ENCODE measurements around the gene TTC9B. TPM values are rescaled to one million over a fixed set of nuclear protein-coding genes. Genes with fewer than 3 reads are reported as not detected.

Gene TTC9B
- total and polyA plus RNA-seq, 2 of the 13 experiments (the other 11 are each of a cell fraction or from before 2014, with no cell fraction given): not detected

DNA sequence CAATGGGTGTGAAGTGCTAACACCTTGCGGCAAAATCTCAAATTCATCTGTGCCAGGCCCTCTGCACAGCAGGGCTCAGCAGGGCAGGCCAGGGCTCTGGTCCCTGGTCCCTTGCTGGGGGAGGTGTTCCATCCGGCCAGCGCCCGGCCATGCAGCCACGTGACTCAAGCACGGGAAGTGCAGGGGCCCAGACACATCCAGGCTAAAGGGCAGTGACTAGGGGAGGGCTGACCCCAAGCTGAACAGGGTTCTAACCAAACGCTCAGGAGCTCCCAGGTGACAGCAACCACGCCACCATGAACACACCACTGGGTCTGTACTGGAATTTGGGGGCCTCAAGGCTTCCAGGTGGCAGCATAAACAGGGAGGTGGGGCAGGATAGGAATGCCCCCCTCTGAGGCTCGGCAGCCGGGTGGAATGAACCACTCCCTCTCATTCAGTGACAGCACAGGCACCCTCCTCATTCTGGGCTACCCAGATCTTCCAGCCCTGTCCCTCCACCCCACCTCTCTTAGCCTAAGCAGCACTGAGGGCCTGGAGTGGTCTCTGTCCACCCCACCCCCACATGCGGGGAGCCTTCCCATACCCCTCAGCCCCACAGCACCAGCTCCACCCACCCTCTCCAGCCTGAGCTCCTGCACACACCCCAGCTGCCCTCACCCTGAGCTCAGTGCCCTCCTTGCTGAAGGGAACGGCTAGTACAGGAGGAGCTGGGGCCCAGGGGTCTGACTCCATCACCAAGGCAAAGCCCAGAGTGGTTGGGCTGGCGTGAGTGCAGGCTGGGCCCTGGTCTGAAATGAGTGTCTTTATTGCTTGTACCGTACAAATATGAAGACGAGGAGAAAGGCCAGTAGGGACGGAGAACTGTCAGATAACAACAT is 13.6 kb upstream of the TTC9B start (continued):
- TF ChIP-seq, protein P1, sequence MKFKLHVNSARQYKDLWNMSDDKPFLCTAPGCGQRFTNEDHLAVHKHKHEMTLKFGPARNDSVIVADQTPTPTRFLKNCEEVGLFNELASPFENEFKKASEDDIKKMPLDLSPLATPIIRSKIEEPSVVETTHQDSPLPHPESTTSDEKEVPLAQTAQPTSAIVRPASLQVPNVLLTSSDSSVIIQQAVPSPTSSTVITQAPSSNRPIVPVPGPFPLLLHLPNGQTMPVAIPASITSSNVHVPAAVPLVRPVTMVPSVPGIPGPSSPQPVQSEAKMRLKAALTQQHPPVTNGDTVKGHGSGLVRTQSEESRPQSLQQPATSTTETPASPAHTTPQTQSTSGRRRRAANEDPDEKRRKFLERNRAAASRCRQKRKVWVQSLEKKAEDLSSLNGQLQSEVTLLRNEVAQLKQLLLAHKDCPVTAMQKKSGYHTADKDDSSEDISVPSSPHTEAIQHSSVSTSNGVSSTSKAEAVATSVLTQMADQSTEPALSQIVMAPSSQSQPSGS (CRISPR knock-in tag; IDR thresholded peaks at IDR 0.05): peak; percentile 78; the same call in 1 of the 2 replicates
- TF ChIP-seq, protein P2, sequence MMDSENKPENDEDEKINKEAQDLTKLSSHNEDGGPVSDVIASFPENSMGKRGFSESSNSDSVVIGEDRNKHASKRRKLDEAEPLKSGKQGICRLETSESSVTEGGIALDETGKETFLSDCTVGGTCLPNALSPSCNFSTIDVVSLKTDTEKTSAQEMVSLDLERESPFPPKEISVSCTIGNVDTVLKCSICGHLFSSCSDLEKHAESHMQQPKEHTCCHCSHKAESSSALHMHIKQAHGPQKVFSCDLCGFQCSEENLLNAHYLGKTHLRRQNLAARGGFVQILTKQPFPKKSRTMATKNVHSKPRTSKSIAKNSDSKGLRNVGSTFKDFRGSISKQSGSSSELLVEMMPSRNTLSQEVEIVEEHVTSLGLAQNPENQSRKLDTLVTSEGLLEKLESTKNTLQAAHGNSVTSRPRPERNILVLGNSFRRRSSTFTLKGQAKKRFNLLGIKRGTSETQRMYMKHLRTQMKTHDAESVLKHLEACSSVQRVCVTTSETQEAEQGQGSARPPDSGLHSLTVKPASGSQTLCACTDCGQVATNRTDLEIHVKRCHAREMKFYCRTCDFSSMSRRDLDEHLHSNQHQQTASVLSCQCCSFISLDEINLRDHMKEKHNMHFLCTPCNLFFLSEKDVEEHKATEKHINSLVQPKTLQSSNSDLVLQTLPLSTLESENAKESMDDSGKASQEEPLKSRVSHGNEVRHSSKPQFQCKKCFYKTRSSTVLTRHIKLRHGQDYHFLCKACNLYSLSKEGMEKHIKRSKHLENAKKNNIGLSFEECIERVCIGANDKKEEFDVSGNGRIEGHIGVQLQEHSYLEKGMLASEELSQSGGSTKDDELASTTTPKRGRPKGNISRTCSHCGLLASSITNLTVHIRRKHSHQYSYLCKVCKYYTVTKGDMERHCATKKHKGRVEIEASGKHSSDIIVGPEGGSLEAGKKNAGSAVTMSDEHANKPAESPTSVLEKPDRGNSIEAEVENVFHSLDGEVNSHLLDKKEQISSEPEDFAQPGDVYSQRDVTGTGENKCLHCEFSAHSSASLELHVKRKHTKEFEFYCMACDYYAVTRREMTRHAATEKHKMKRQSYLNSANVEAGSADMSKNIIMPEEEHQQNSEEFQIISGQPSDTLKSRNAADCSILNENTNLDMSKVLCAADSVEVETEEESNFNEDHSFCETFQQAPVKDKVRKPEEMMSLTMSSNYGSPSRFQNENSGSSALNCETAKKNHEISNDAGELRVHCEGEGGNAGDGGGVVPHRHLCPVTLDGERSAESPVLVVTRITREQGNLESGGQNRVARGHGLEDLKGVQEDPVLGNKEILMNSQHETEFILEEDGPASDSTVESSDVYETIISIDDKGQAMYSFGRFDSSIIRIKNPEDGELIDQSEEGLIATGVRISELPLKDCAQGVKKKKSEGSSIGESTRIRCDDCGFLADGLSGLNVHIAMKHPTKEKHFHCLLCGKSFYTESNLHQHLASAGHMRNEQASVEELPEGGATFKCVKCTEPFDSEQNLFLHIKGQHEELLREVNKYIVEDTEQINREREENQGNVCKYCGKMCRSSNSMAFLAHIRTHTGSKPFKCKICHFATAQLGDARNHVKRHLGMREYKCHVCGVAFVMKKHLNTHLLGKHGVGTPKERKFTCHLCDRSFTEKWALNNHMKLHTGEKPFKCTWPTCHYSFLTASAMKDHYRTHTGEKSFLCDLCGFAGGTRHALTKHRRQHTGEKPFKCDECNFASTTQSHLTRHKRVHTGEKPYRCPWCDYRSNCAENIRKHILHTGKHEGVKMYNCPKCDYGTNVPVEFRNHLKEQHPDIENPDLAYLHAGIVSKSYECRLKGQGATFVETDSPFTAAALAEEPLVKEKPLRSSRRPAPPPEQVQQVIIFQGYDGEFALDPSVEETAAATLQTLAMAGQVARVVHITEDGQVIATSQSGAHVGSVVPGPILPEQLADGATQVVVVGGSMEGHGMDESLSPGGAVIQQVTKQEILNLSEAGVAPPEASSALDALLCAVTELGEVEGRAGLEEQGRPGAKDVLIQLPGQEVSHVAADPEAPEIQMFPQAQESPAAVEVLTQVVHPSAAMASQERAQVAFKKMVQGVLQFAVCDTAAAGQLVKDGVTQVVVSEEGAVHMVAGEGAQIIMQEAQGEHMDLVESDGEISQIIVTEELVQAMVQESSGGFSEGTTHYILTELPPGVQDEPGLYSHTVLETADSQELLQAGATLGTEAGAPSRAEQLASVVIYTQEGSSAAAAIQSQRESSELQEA (CRISPR knock-in tag; IDR thresholded peaks at IDR 0.05; ENCODE audit: not compliant biosample characterization): no peak
- TF ChIP-seq, protein P3, sequence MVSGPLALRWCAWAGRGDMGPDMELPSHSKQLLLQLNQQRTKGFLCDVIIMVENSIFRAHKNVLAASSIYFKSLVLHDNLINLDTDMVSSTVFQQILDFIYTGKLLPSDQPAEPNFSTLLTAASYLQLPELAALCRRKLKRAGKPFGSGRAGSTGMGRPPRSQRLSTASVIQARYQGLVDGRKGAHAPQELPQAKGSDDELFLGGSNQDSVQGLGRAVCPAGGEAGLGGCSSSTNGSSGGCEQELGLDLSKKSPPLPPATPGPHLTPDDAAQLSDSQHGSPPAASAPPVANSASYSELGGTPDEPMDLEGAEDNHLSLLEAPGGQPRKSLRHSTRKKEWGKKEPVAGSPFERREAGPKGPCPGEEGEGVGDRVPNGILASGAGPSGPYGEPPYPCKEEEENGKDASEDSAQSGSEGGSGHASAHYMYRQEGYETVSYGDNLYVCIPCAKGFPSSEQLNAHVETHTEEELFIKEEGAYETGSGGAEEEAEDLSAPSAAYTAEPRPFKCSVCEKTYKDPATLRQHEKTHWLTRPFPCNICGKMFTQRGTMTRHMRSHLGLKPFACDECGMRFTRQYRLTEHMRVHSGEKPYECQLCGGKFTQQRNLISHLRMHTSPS (CRISPR knock-in tag; IDR thresholded peaks at IDR 0.05; ENCODE audit: low read depth): 0 out of 2 replicates have a peak, but pooled peaks have one; percentile 66
- TF ChIP-seq ZNF12 (CRISPR knock-in tag; IDR thresholded peaks at IDR 0.05) (no peak; the same call in 1 of the 2 replicates), ZNF460 (CRISPR knock-in tag; IDR thresholded peaks at IDR 0.05; ENCODE audit: borderline replicate concordance) (no peak), ZNF335 (CRISPR knock-in tag; IDR thresholded peaks at IDR 0.05) (0 out of 2 replicates have a peak, but pooled peaks have one; percentile 49), RXRB (CRISPR knock-in tag; IDR thresholded peaks at IDR 0.05; ENCODE audit: borderline replicate concordance) (peak; percentile 99), RBM22 (optimal IDR thresholded peaks at IDR 0.05; ENCODE audit: low read length) (peak; percentile 83), ZNF232 (CRISPR knock-in tag; IDR thresholded peaks at IDR 0.05; ENCODE audit: borderline replicate concordance) (0 out of 2 replicates have a peak, but pooled peaks have one; percentile 72), POLR2AphosphoS2 (IDR thresholded peaks at IDR 0.05; ENCODE audit: low read depth, low read length) (peak; percentile 78; the same call in 1 of the 2 replicates), ZNF761 (CRISPR knock-in tag; conservative IDR thresholded peaks at IDR 0.05) (peak; percentile 74; the same call in 1 of the 2 replicates), SMARCC2 (IDR thresholded peaks at IDR 0.05) (no peak), MBNL3 (CRISPR knock-in tag; conservative IDR thresholded peaks at IDR 0.05) (no peak), EHMT2 (IDR thresholded peaks at IDR 0.05; ENCODE audit: borderline replicate concordance, low read depth, low read length) (no peak; the same call in 1 of the 2 replicates), ZNF296 (CRISPR knock-in tag; conservative IDR thresholded peaks at IDR 0.05) (peak; percentile 79; the same call in 1 of the 2 replicates)
- TF ChIP-seq, protein P4, sequence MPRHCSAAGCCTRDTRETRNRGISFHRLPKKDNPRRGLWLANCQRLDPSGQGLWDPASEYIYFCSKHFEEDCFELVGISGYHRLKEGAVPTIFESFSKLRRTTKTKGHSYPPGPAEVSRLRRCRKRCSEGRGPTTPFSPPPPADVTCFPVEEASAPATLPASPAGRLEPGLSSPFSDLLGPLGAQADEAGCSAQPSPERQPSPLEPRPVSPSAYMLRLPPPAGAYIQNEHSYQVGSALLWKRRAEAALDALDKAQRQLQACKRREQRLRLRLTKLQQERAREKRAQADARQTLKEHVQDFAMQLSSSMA (CRISPR knock-in tag; IDR thresholded peaks at IDR 0.05): 0 out of 2 replicates have a peak, but pooled peaks have one; percentile 61
